Coronary artery (tissue), 2 donors: ENCODE measurements around the gene KCND2.

Source experiments
- DNase-seq: peaks from one replicate; pipeline ENCODE4 v3.0.0-alpha.2; 2017; ENCODE audit warnings: low spot score
- H3K27ac ChIP-seq, 2 donors: fragments of 200-600 bp; sonication (generic); one replicate each; pipeline ENCODE4 v1.5.1; 2016 to 2019
- H3K4me3 ChIP-seq: fragments of 200-600 bp; sonication (generic); 2 replicates; pipeline ENCODE4 v1.5.1; 2016; ENCODE audit warnings: mild to moderate bottlenecking, moderate library complexity
- CTCF ChIP-seq: fragments of 200-600 bp; sonication (generic); IDR thresholded peaks from one replicate; pipeline ENCODE4 v1.5.1; 2019; ENCODE audit warnings: antibody characterized with exemption

Gene KCND2

GRCh38 chr7:120274899-120275298 lies 1.9 kb downstream of the KCND2 start:
- Histone ChIP-seq H3K4me3 (no peak overlapping the region), H3K27ac (no peak overlapping the region)
- no peak for TF ChIP-seq CTCF
- DNase-seq, result no peak

GRCh38 chr7:120276720-120277119 lies 3.7 kb downstream of the KCND2 start:
- no peak for TF ChIP-seq CTCF
- no peak overlapping the region for H3K4me3 ChIP-seq
- H3K27ac ChIP-seq, result no peak overlapping the region
- DNase-seq, result no peak

- no peak overlapping the region for H3K27ac ChIP-seq
- DNase-seq, result no peak
- H3K4me3 ChIP-seq, result no peak overlapping the region
- TF ChIP-seq CTCF, result no peak
These were observed 5.8 kb downstream of the KCND2 start for GRCh38 chr7:120278773-120279172.

- Histone ChIP-seq H3K27ac (no peak overlapping the region), H3K4me3 (no peak overlapping the region)
- DNase-seq, result no peak
- no peak for TF ChIP-seq CTCF
These were observed 7.8 kb downstream of the KCND2 start for GRCh38 chr7:120280743-120281142.

GRCh38 chr7:120293027-120293426 lies 20.1 kb downstream of the KCND2 start:
- no peak for TF ChIP-seq CTCF
- DNase-seq, result no peak
- Histone ChIP-seq H3K27ac (no peak overlapping the region), H3K4me3 (no peak overlapping the region)

GRCh38 chr7:120302190-120302589 lies 29.2 kb downstream of the KCND2 start:
- DNase-seq, result no peak
- TF ChIP-seq CTCF, result no peak
- no peak overlapping the region for H3K27ac ChIP-seq
- no peak overlapping the region for H3K4me3 ChIP-seq

GRCh38 chr7:120303105-120303504 lies 30.1 kb downstream of the KCND2 start:
- H3K27ac ChIP-seq, result no peak overlapping the region
- no peak for TF ChIP-seq CTCF
- no peak for DNase-seq
- no peak overlapping the region for H3K4me3 ChIP-seq
